ENCODE data around the gene TACR1.

Gene TACR1

DNA sequence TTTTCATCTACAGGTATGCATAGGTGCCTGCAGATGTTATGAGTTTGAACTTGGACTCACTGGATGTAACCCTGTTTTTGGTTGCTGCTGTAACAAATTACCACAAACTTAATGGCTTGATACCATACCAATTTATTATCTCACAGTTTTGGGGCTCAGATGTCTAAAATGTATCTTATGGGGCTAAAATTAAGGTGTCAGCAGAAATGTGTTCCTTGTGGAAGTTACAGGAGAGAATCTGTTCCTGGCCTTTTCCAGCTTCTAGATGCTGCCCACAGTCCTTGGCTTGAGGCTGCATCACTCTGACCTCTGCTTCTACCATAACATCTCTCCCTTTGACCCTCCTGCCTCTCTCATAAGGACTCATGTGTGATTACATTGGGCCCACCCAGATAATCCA, 193.3 kb downstream of the TACR1 start:
- TF ChIP-seq, protein P1, sequence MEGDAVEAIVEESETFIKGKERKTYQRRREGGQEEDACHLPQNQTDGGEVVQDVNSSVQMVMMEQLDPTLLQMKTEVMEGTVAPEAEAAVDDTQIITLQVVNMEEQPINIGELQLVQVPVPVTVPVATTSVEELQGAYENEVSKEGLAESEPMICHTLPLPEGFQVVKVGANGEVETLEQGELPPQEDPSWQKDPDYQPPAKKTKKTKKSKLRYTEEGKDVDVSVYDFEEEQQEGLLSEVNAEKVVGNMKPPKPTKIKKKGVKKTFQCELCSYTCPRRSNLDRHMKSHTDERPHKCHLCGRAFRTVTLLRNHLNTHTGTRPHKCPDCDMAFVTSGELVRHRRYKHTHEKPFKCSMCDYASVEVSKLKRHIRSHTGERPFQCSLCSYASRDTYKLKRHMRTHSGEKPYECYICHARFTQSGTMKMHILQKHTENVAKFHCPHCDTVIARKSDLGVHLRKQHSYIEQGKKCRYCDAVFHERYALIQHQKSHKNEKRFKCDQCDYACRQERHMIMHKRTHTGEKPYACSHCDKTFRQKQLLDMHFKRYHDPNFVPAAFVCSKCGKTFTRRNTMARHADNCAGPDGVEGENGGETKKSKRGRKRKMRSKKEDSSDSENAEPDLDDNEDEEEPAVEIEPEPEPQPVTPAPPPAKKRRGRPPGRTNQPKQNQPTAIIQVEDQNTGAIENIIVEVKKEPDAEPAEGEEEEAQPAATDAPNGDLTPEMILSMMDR (conservative IDR thresholded peaks at IDR 0.05; ENCODE audit: control insufficient read depth, insufficient read depth, low read depth, low read length) = no peak
- no peak for DNase-seq (ENCODE audit: low read depth)
- H3K4me3 ChIP-seq (ENCODE audit: control insufficient read depth, low read depth, low read length) = no peak overlapping the region

DNA sequence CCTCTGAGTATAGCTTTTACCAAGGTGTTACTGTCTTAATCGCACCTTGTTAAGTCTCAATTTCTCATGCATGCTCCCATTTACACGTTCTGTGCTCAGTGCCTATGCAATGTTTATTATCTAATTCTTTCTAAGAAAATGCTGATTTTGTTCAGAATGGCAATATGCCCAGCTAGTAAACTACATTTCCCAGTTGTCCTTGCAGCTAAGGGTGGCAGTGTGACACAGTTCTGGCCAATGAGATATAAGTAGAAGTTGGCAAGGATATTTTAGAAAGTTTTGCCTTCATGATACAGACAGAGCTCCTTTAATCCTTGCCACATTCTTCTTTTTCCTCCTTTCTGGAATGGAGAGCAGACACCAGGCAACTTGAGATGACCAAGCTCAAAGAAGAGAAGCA, 195.5 kb downstream of the TACR1 start:
- DNase-seq (ENCODE audit: low read depth) = no peak
- TF ChIP-seq, protein P1 (conservative IDR thresholded peaks at IDR 0.05; ENCODE audit: control insufficient read depth, insufficient read depth, low read depth, low read length) = no peak
- no peak overlapping the region for H3K4me3 ChIP-seq (ENCODE audit: control insufficient read depth, low read depth, low read length)

DNA sequence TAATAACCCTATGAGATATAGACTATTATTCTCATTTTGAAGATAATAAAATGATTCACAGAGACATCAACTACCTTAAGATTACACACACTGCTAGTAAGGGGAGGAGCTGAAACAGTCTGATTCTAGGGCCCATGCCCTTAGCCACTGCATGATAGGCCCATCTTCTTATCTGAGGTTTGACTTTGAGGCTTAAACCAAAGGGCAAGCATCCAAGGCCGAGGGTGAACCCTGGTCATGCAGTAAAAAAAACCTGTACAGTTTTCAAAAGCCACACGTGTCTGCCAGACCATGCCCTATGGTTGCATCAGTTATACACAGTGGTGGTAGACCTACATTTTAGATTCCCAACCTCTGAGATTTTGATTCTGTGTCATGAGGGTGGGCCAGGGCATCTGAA, 196.0 kb downstream of the TACR1 start:
- H3K4me3 ChIP-seq (ENCODE audit: control insufficient read depth, low read depth, low read length) = no peak overlapping the region
- no peak for DNase-seq (ENCODE audit: low read depth)
- TF ChIP-seq, protein P1 (conservative IDR thresholded peaks at IDR 0.05; ENCODE audit: control insufficient read depth, insufficient read depth, low read depth, low read length) = no peak

DNA sequence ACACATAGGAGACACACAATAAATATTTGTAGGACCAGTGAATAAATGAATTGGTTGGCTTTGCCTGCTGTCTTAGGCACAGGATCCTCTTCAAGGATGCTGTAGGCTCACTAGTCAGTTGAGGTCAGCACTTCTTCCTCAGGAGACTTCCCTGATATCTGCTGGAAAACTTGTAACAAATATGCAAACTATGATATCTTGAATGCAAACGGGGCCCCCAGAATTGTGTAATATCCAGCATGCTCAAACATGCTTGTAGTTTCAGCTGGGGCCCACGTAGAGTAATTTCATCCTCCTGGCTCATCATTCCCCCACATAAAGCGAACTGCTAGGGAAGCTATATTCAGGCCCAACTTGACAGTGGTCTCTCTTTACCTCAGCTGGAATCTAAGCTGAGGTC, 197.3 kb downstream of the TACR1 start:
- H3K4me3 ChIP-seq (ENCODE audit: control insufficient read depth, low read depth, low read length) = no peak overlapping the region
- no peak for DNase-seq (ENCODE audit: low read depth)
- TF ChIP-seq, protein P1 (conservative IDR thresholded peaks at IDR 0.05; ENCODE audit: control insufficient read depth, insufficient read depth, low read depth, low read length) = no peak

DNA sequence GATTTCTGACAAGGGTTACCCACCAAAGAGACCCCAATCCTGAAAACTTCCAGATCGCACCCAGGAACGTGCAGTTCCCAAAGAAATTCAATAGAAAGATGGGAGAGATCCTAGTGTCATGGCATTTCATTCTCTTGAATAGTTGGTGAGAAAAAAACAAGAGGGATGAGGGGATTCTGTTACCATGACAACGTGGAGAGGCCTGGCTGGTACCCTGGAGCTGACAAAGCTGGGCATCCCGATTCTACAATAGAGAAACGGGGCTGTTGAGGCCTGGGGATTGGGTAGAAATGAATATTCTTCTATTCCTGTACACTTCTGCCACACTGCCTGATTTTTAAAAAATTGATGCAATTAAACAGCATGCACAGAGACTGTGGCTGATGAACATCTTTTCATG, 199.9 kb downstream of the TACR1 start:
- H3K4me3 ChIP-seq (ENCODE audit: control insufficient read depth, low read depth, low read length) = no peak overlapping the region
- no peak for DNase-seq (ENCODE audit: low read depth)
- TF ChIP-seq, protein P1 (conservative IDR thresholded peaks at IDR 0.05; ENCODE audit: control insufficient read depth, insufficient read depth, low read depth, low read length) = no peak
